Loucy (cell line): ENCODE results near the gene NMUR1.
"Not testable (repeated sequence)": the region's sequence is repeated elsewhere in the genome, so short reads cannot be mapped to it uniquely, and the experiment has no call there.

Source experiments
- CTCF ChIP-seq: fragments of 200-600 bp; sonication (generic); conservative IDR thresholded peaks from 2 replicates; pipeline ENCODE4 v1.5.1; 2014; ENCODE audit warnings: mild to moderate bottlenecking, antibody characterized with exemption, low read length
- EZH2phosphoT487 ChIP-seq: fragments of 200-600 bp; IDR thresholded peaks from 2 replicates; pipeline ENCODE4 v1.6.1; 2018; ENCODE audit warnings: antibody characterized with exemption, mild to moderate bottlenecking, moderate library complexity, borderline replicate concordance

DNA sequence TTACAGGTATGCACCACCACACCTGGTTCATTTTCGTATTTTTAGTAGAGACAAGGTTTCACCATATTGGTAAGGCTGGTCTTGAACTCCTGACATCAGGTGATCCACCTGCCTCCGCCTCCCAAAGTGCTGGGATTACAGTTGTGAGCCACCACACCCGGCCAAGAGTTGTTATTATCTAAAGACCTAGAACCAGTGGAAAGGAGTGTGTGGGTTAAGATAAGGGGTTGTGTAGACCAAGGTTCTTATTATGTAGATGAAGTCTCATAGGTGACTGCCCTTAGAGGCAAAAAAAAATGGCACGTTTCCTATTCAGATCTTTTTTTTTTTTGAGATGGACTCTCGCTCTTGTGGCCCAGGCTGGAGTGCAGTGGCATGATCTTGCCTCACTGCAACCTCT is 40.7 kb upstream of the NMUR1 start:
- TF ChIP-seq CTCF, EZH2phosphoT487: not testable (repeated sequence)
